Suppressor macrophage treated with lipopolysaccharide for 4 hours (primary cell): Measurements from ENCODE around the gene GAK.
A peak's percentile ranks its signal among the peaks of the same experiment; 100 is the strongest.
"Not testable (repeated sequence)": the region's sequence is repeated elsewhere in the genome, so short reads cannot be mapped to it uniquely, and the experiment has no call there.

Source experiments
- DNase-seq: peaks from one replicate; pipeline ENCODE4 v3.0.0-alpha.2; 2020

Gene GAK

GRCh38 chr4:925771-926500 is 6.2 kb downstream of the GAK start:
- no peak for DNase-seq

GRCh38 chr4:925171-925570 is 6.9 kb downstream of the GAK start:
- DNase-seq: no peak

- DNase-seq: peak; percentile 84
Observed at GRCh38 chr4:924107-925096, 7.7 kb downstream of the GAK start.

- no peak for DNase-seq
Observed at GRCh38 chr4:921830-922331, 10.2 kb downstream of the GAK start.

GRCh38 chr4:919004-919680 is 13.0 kb downstream of the GAK start:
- not testable (repeated sequence) for DNase-seq

- not testable (repeated sequence) for DNase-seq
Observed at GRCh38 chr4:918591-918990, 13.5 kb downstream of the GAK start.

GRCh38 chr4:917992-918391 is 14.1 kb downstream of the GAK start:
- no peak for DNase-seq

- no peak for DNase-seq
Observed at GRCh38 chr4:917466-917865, 14.7 kb downstream of the GAK start.

GRCh38 chr4:915595-915994 is 16.5 kb downstream of the GAK start:
- peak; percentile 70 for DNase-seq

- DNase-seq: peak; percentile 62
Observed at GRCh38 chr4:915041-915474, 17.1 kb downstream of the GAK start.

GRCh38 chr4:914531-914930 is 17.6 kb downstream of the GAK start:
- no peak for DNase-seq

GRCh38 chr4:913280-913618 is 18.9 kb downstream of the GAK start:
- DNase-seq: no peak

GRCh38 chr4:912548-913279 is 19.4 kb downstream of the GAK start:
- no peak for DNase-seq

- DNase-seq: no peak
Observed at GRCh38 chr4:911871-912490, 20.1 kb downstream of the GAK start.

- DNase-seq: no peak
Observed at GRCh38 chr4:911221-911751, 20.8 kb downstream of the GAK start.

- no peak for DNase-seq
Observed at GRCh38 chr4:910366-911091, 21.6 kb downstream of the GAK start.

GRCh38 chr4:909821-910220 is 22.3 kb downstream of the GAK start:
- DNase-seq: no peak

- no peak for DNase-seq
Observed at GRCh38 chr4:909131-909571, 23.0 kb downstream of the GAK start.

- no peak for DNase-seq
Observed at GRCh38 chr4:907691-908425, 24.3 kb downstream of the GAK start.

GRCh38 chr4:907103-907400 is 25.1 kb downstream of the GAK start:
- no peak for DNase-seq
